ENCODE measurements around the gene SYNPO2. TPM values are rescaled to one million over a fixed set of nuclear protein-coding genes. Genes with fewer than 3 reads are reported as not detected.
A peak's percentile ranks its signal among the peaks of the same experiment; 100 is the strongest.

Gene SYNPO2, protein sequence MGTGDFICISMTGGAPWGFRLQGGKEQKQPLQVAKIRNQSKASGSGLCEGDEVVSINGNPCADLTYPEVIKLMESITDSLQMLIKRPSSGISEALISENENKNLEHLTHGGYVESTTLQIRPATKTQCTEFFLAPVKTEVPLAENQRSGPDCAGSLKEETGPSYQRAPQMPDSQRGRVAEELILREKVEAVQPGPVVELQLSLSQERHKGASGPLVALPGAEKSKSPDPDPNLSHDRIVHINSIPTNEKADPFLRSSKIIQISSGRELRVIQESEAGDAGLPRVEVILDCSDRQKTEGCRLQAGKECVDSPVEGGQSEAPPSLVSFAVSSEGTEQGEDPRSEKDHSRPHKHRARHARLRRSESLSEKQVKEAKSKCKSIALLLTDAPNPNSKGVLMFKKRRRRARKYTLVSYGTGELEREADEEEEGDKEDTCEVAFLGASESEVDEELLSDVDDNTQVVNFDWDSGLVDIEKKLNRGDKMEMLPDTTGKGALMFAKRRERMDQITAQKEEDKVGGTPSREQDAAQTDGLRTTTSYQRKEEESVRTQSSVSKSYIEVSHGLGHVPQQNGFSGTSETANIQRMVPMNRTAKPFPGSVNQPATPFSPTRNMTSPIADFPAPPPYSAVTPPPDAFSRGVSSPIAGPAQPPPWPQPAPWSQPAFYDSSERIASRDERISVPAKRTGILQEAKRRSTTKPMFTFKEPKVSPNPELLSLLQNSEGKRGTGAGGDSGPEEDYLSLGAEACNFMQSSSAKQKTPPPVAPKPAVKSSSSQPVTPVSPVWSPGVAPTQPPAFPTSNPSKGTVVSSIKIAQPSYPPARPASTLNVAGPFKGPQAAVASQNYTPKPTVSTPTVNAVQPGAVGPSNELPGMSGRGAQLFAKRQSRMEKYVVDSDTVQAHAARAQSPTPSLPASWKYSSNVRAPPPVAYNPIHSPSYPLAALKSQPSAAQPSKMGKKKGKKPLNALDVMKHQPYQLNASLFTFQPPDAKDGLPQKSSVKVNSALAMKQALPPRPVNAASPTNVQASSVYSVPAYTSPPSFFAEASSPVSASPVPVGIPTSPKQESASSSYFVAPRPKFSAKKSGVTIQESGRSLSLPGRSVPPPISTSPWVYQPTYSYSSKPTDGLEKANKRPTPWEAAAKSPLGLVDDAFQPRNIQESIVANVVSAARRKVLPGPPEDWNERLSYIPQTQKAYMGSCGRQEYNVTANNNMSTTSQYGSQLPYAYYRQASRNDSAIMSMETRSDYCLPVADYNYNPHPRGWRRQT
- total RNA-seq (2014; rRNA removed; shearing (Covaris generic)) = not detected in 2 replicates

DNA sequence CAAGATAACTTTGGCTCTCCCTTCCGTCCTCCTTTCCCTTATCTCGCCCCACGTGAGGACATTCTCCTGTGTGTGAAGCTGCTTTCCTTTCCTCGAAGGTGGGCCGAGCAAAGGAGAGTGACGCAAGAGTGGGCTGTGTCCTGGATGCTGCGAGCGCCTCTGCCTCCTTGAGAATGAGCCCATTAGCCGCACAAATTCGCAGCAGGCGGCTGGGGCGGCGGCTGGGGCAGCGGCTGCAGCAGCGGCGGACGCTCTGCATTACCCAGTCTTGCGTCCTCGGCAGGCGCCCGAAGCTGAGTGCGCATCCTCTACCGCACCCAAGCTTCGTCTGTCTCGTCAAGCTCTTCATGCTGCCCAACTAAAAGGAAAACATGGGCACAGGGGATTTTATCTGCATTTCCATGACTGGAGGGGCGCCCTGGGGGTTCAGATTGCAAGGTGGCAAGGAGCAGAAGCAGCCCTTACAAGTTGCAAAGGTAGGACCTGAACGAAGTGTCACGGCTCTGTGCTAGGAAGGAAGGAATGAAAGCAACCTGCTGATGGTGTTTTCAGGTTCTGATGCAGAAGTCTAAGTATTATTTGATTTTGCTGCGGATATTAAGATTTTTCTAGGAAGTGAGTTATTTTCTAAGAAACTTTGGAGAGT, at the start of gene SYNPO2:
SYNPO2 (plus strand) TSS at position 189 of the 646 bp plus-strand sequence; CDS start at position 372, 183 bp downstream.
- peak; percentile 51 for DNase-seq (ENCODE audit: low spot score)

GRCh38 chr4:118839221-118839927, 49.3 kb upstream of the SYNPO2 start:
- DNase-seq (ENCODE audit: low spot score) = no peak
- in situ Hi-C loops (cut with HindIII; ENCODE audit: low sequenced_read_pairs) = no loop called here

More for the DNA sequence above, at the start of gene SYNPO2:
- in situ Hi-C loops (cut with HindIII; ENCODE audit: low sequenced_read_pairs) = no loop called here

DNA sequence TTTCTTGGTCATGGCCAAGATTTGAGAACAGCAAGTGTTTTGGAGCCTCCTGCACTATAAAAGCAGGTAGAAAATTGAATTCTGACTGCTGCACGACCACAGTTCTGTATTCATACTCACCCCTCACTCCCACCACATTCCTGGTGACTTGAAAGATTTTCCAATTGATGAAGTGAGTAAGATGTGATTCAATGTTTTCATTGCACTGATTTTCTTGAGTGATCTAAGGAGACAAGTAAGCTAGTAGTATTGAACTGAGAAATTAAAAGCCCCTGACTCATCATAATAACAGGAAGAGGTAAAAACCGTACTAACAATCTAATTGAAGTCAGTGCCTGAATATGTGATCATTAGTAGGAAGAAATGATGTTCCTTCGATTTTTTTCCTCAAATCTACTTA, 46.6 kb upstream of the SYNPO2 start:
- DNase-seq (ENCODE audit: low spot score) = no peak
- in situ Hi-C loops (cut with HindIII; ENCODE audit: low sequenced_read_pairs) = no loop called here

DNA sequence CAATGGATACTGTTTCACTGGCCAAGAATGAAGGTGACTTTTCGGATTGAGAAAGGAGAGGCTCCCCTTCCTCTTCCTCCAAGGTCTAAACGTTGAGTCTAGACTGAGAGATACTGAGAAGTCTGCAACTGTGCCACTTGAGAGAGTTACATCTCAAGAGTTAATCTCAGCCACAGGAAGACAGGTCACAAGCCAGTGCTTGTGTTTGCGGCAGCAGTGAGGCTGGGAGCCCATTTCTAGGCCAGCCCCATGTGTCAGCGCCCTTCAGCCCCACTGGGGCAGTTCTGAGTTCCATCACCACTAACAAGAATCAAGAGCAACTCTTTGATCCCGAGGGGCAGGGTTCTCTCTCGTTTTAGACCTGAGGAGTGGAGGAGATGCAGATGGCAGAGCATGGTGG, 45.4 kb upstream of the SYNPO2 start:
- DNase-seq (ENCODE audit: low spot score) = no peak
- in situ Hi-C loops (cut with HindIII; ENCODE audit: low sequenced_read_pairs) = no loop called here

- in situ Hi-C loops (cut with HindIII; ENCODE audit: low sequenced_read_pairs) = no loop called here
- no peak for DNase-seq (ENCODE audit: low spot score)
Observed at GRCh38 chr4:118845552-118846050, 43.1 kb upstream of the SYNPO2 start.

DNA sequence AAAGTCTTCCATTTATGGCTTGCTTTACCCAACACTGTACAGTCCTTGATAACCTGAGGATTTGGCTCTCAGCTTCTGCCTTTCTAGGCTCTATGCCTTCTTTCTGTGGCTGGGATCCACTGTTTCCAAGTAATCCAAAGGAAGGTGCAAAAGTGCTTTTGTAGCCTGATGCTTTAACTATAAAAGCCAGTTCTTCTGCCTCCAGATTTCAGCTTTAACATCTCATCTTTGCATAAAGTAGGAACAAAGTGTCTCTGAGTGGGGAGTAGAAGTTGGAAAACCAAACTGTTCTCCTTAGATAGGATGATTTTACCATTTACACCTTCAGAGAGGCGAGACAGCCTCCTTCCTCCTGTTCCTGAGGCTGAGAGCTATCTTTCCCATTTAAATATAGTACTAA, 41.7 kb upstream of the SYNPO2 start:
- in situ Hi-C loops (cut with HindIII; ENCODE audit: low sequenced_read_pairs) = no loop called here
- DNase-seq (ENCODE audit: low spot score) = no peak

DNA sequence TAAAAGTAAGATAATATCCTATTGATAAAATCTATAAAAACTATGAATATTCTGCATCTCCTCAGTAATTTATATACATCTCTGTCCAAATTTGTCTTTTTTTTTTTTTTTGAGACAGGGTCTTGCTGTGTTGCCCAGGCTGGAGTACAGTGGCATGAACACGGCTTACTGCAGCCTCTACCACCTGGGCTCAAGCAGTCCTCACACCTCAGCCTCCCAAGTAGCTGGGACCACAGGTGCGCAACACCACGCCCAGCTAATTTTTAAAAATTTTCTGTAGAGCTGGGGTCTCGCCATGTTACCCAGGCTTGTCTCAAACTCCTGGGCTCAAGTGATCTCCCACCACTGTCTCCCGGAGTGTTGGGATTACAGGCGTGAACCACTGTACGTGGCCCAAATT, 40.4 kb upstream of the SYNPO2 start:
- in situ Hi-C loops (cut with HindIII; ENCODE audit: low sequenced_read_pairs) = no loop called here
- DNase-seq (ENCODE audit: low spot score) = no peak

DNA sequence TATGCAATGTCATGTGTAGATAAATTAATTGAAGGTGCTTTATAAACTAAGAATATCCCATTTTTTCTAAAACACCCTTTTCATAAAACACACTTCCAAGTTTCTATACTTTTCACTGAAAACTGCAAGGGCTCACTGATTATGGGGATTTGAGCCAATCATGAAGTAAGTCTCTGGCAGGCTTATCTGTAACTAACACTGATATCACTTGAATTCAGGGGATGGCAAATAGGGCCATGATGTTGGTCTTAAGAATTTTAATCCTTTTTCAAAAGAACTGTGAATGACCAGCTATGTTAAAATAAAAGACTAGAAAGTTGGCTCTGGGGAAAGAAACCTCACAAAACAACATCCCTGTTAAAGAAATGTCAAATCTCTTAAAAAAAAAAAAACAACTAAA, 39.8 kb upstream of the SYNPO2 start:
- in situ Hi-C loops (cut with HindIII; ENCODE audit: low sequenced_read_pairs) = no loop called here

GRCh38 chr4:118849867-118850487, 38.7 kb upstream of the SYNPO2 start:
- DNase-seq (ENCODE audit: low spot score) = no peak

More for the DNA sequence above, 39.8 kb upstream of the SYNPO2 start:
- DNase-seq (ENCODE audit: low spot score) = no peak

GRCh38 chr4:118850488-118851173, 38.0 kb upstream of the SYNPO2 start:
- DNase-seq (ENCODE audit: low spot score) = no peak
- in situ Hi-C loops (cut with HindIII; ENCODE audit: low sequenced_read_pairs) = no loop called here

More at GRCh38 chr4:118849867-118850487, 38.7 kb upstream of the SYNPO2 start:
- in situ Hi-C loops (cut with HindIII; ENCODE audit: low sequenced_read_pairs) = no loop called here

GRCh38 chr4:118857760-118858159, 30.9 kb upstream of the SYNPO2 start:
- DNase-seq (ENCODE audit: low spot score) = no peak
- in situ Hi-C loops (cut with HindIII; ENCODE audit: low sequenced_read_pairs) = no loop called here

DNA sequence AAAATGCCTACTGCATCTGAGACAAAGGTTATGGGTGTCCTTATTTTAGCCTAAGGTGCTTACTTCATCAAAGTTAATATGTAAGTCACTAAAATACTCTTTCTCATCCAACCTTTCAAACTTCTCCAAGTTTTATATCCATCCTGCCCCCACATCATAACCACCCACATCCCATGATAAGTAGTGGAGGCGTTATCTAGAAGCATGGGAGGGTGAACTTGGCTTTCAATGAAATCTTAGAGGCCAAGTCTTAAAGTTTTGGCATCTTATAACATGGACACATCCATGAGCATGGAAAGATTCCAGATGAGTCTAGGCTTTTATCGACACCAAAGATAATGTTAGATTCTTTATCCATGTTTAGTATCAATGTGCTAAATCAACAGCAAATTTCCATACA, 29.9 kb upstream of the SYNPO2 start:
- in situ Hi-C loops (cut with HindIII; ENCODE audit: low sequenced_read_pairs) = no loop called here
- DNase-seq (ENCODE audit: low spot score) = no peak

DNA sequence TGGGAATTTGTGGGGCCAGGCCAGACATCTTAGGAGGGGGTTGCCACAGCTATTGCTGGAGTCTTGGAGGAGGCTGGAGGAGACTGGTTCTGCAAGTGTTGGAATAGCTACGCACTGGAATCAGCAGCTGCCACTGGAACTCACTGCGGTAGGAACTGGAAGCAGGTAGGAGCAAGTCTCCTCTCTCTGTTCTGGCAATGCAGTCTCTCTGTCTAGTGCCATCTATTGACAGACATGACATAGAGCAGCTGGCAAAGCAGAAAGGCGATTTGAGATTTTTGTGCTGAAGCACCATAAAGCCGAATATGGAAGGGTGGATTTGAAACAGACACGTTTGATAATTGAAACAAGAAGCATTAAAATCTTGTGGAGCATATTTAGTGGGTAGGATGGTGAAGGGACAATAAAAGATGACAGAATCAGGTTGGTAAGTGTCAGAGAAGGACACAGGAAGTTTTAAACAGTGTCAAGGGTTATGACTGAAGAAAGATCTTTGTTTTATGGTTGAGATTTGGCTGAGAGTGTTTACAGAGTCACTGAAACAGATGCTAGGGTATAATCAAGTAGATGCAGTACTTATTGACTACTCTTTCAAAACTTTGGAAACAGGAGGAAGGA, 23.5 kb upstream of the SYNPO2 start:
- in situ Hi-C loops (cut with HindIII; ENCODE audit: low sequenced_read_pairs) = no loop called here
- peak; percentile 76 for DNase-seq (ENCODE audit: low spot score)

GRCh38 chr4:118866442-118866841, 22.2 kb upstream of the SYNPO2 start:
- no peak for DNase-seq (ENCODE audit: low spot score)
- in situ Hi-C loops (cut with HindIII; ENCODE audit: low sequenced_read_pairs) = no loop called here

GRCh38 chr4:118867311-118868067, 21.2 kb upstream of the SYNPO2 start:
- no peak for DNase-seq (ENCODE audit: low spot score)
- in situ Hi-C loops (cut with HindIII; ENCODE audit: low sequenced_read_pairs) = no loop called here

GRCh38 chr4:118869808-118870342, 18.8 kb upstream of the SYNPO2 start:
- in situ Hi-C loops (cut with HindIII; ENCODE audit: low sequenced_read_pairs) = no loop called here
- DNase-seq (ENCODE audit: low spot score) = no peak
